Smooth muscle cell of the pulmonary artery (primary cell): ENCODE measurements around the gene FAM185A. TPM values are rescaled to one million over a fixed set of nuclear protein-coding genes. Genes with fewer than 3 reads are reported as not detected.

Experiments used
- total RNA-seq: library from RNA; depleted of rRNA; stranded (reverse); fragments of >200 nt; gene quantifications from 2 replicates; pipeline ENCODE4 v1.2.3, GENCODE V29; 2014

Gene FAM185A
- total RNA-seq: 7.4 and 9.2 TPM in 2 replicates

GRCh38 chr7:102748605-102749444 is at the start of gene FAM185A:
TSS of gene FAM185A (plus strand) at chr7:102748999. CDS start at chr7:102749208, 209 bp downstream.

Other genes starting within 250 kb of the FAM185A start
- gene RASA4B, start 231.2 kb upstream of the FAM185A start, total RNA-seq: 7.7 and 10.0 TPM in 2 replicates
- 3.4 and 3.5 TPM in 2 replicates for gene UPK3BL2, start 205.3 kb upstream of the FAM185A start, total RNA-seq
- not detected in 2 replicates for gene SPDYE2, start 197.8 kb upstream of the FAM185A start, total RNA-seq
- gene POLR2J3, start 176.4 kb upstream of the FAM185A start, total RNA-seq: 34.6 and 36.8 TPM in 2 replicates
- gene RASA4, start 132.2 kb upstream of the FAM185A start, total RNA-seq: 23.3 and 40.3 TPM in 2 replicates
- 9.6 and 14.3 TPM in 2 replicates for gene UPK3BL1, start 106.2 kb upstream of the FAM185A start, total RNA-seq
- not detected in 2 replicates for gene SPDYE2B, start 98.7 kb upstream of the FAM185A start, total RNA-seq
- 3.2 and 3.7 TPM in 2 replicates for gene POLR2J2, start 77.3 kb upstream of the FAM185A start, total RNA-seq
- gene LRRC17, start 164.0 kb downstream of the FAM185A start, total RNA-seq: 65.6 and 103 TPM in 2 replicates